Measurements from ENCODE around the gene SIAH2.
A peak's percentile ranks its signal among the peaks of the same experiment; 100 is the strongest.

GRCh38 chr3:150798122-150798618, 35.2 kb upstream of the SIAH2 start:
- no peak for TF ChIP-seq CTCF (IDR thresholded peaks at IDR 0.05)
- no peak for TF ChIP-seq REST (IDR thresholded peaks at IDR 0.05; ENCODE audit: insufficient read depth in 1 of 2, low read depth in 2 of 2, low read length in 1 of 2)
- peak; percentile 51; the same call in 1 of the 2 replicates for TF ChIP-seq TCF7L2 (IDR thresholded peaks at IDR 0.05; ENCODE audit: low read depth, low read length)
- TF ChIP-seq SIN3A (IDR thresholded peaks at IDR 0.05; ENCODE audit: borderline replicate concordance, insufficient read depth, low read depth, low read length), result no peak
